Urinary bladder (tissue), 4 donors: ENCODE data around the gene VARS1. TPM values are rescaled to one million over a fixed set of nuclear protein-coding genes. Genes with fewer than 3 reads are reported as not detected.
"Not testable (repeated sequence)": the region's sequence is repeated elsewhere in the genome, so short reads cannot be mapped to it uniquely, and the experiment has no call there.

Experiments used
- DNase-seq: peaks from one replicate; pipeline ENCODE4 v3.0.0-alpha.2; 2015; ENCODE audit errors: extremely low spot score
- H3K27ac ChIP-seq: one replicate; pipeline ENCODE4 v1.5.1; 2013; ENCODE audit warnings: low read depth, mild to moderate bottlenecking, moderate library complexity
- H3K36me3 ChIP-seq: one replicate; pipeline ENCODE4 v1.6.1; 2013; ENCODE audit warnings: mild to moderate bottlenecking, moderate library complexity; ENCODE audit not compliant: insufficient read depth
- H3K4me1 ChIP-seq: one replicate; pipeline ENCODE4 v1.6.1; 2013; ENCODE audit warnings: mild to moderate bottlenecking, moderate library complexity; ENCODE audit not compliant: insufficient read depth
- H3K4me3 ChIP-seq: one replicate; pipeline ENCODE4 v1.5.1; 2013; ENCODE audit warnings: low read depth, low read length
- WGBS: extraction: QIAGEN DNeasy Blood & Tissue Kit; methylation state at CpG from one replicate; pipeline ENCODE4 v1.1.7; 2013; 5-methylcytosine and 5-hydroxymethylcytosine counted together
- polyA plus RNA-seq: library from polyadenylated mRNA; stranded (reverse); fragments of 200-250 nt; gene quantifications from one replicate; pipeline ENCODE4 v1.2.3, GENCODE V29; 2013
- total RNA-seq: library from RNA; depleted of rRNA; stranded (reverse); fragments of >200 nt; gene quantifications from one replicate; pipeline ENCODE4 v1.2.3, GENCODE V29; 2014
- donor health status: healthy with polysubstance abuse.
- donor health status: healthy.

Gene VARS1
- total and polyA plus RNA-seq, 2 donors: 16.7 to 34.4 TPM

DNA sequence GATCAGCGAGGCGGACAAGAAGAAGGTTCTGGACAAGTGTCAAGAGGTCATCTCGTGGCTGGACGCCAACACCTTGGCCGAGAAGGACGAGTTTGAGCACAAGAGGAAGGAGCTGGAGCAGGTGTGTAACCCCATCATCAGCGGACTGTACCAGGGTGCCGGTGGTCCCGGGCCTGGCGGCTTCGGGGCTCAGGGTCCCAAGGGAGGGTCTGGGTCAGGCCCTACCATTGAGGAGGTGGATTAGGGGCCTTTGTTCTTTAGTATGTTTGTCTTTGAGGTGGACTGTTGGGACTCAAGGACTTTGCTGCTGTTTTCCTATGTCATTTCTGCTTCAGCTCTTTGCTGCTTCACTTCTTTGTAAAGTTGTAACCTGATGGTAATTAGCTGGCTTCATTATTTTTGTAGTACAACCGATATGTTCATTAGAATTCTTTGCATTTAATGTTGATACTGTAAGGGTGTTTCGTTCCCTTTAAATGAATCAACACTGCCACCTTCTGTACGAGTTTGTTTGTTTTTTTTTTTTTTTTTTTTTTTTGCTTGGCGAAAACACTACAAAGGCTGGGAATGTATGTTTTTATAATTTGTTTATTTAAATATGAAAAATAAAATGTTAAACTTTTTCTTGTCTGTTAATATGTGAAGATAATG, 34.2 kb upstream of the VARS1 start:
- peak overlapping the region; percentile 58 for H3K4me3 ChIP-seq
- H3K27ac ChIP-seq: no peak overlapping the region
- WGBS: 1% methylated on average over 15 of the region's 15 CpGs
- no peak for DNase-seq
- H3K4me1 ChIP-seq: no peaks in the 10 kb centered on the region
- H3K36me3 ChIP-seq: no peaks in the 10 kb centered on the region

DNA sequence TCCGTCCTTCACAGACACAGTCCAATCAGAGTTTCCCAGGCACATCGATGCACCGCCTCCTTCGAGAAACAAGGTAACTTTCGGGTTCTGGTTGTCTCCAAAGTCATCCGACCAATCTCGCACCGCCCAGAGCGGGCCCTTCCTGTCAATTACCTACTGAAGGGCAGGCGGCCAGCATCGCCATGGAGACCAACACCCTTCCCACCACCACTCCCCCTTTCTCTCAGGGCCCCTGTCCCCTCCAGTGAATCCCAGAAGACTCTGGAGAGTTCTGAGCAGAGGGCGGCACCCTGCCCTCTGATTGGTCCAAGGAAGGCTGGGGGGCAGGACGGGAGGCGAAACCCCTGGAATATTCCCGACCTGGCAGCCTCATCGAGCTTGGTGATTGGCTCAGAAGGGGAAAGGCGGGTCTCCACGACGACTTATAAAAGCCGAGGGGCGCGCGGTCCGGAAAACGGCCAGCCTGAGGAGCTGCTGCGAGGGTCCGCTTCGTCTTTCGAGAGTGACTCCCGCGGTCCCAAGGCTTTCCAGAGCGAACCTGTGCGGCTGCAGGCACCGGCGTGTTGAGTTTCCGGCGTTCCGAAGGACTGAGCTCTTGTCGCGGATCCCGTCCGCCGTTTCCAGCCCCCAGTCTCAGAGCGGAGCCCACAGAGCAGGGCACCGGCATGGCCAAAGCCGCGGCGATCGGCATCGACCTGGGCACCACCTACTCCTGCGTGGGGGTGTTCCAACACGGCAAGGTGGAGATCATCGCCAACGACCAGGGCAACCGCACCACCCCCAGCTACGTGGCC, 31.9 kb upstream of the VARS1 start, which contains the start of gene HSPA1B:
Gene HSPA1B (plus strand): TSS at position 453 of the 794 bp plus-strand sequence. CDS start 213 bp downstream, at position 666.
- no peaks in the 10 kb centered on the region for H3K4me1 ChIP-seq
- under 1% methylated on average over 52 of the region's 56 CpGs for WGBS

DNA sequence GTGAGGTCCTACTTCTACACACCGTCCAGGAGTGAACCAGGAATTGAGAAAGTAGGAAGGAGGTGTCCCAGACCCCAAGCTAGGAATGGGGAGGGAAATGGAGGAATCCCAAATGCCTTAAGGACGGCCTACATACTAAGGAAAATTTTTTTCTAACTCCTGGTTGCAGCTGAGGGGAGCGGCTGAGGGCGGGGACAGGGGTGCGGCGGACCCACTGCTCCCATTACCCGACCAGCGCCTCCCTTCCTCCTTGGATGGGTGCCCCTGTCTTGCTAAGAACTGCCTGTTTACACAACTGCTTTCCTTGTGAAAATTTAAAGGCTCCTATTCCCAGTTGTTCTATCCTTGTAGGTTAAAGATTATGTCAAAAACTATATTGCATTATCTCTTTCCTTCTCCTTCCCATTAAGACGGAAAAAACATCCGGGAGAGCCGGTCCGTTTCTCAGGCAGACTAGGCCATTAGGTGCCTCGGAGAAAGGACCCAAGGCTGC, 31.3 kb upstream of the VARS1 start:
- no peak for DNase-seq
- under 1% methylated on average over 13 of the region's 13 CpGs for WGBS
- Histone ChIP-seq H3K4me3 (peak overlapping the region; percentile 24), H3K36me3 (no peaks in the 10 kb centered on the region), H3K27ac (peak overlapping the region; percentile 96), H3K4me1 (no peaks in the 10 kb centered on the region)

More for the DNA sequence above, 31.9 kb upstream of the VARS1 start, which contains the start of gene HSPA1B:
- H3K4me3 ChIP-seq: peak within 1 kb of the TSS; percentile 62
- H3K27ac ChIP-seq: peak within 1 kb of the TSS; percentile 96
- peak; percentile 99 for DNase-seq
- H3K36me3 ChIP-seq: no peaks in the 10 kb centered on the region

GRCh38 chr6:31825553-31825952, 30.0 kb upstream of the VARS1 start:
- H3K27ac ChIP-seq: no peak overlapping the region
- no peak for DNase-seq
- WGBS: 69% methylated on average over 4 of the region's 4 CpGs
- no peaks in the 10 kb centered on the region for H3K4me1 ChIP-seq
- H3K4me3 ChIP-seq: no peak overlapping the region
- H3K36me3 ChIP-seq: no peaks in the 10 kb centered on the region

DNA sequence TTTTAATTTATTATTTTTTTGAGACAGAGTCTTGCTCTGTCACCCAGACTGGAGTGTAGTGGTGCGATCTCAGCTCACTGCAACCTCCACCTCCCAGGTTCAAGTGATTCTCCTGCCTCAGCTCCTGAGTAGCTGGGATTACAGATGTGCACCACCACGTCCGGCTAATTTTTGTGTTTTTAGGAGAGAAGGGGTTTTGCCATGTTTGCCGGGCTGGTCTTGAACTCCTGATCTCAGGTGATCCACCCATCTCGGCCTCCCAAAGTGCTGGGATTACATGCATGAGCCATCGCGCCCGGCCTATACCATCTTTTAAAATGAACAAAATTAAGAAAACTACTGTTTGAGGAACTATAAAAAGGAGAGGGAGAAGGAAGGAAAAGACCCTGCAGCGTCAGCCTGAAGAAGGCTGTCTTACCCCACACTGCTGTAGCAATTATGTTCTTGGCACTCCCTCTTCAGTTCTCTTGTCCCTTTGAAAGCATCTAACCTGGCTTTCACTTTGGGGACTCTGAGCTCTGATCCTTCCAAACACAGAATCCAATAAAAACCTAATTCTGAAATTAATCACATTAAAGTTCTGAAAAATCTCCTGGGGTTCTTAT, 28.1 kb upstream of the VARS1 start:
- 82% methylated on average over 9 of the region's 9 CpGs for WGBS
- not testable (repeated sequence) for H3K36me3 ChIP-seq, H3K4me3 ChIP-seq, DNase-seq, H3K4me1 ChIP-seq
- peak overlapping the region; percentile 54 for H3K27ac ChIP-seq

GRCh38 chr6:31822036-31822821, 26.7 kb upstream of the VARS1 start:
- no peaks in the 10 kb centered on the region for H3K4me1 ChIP-seq
- H3K27ac ChIP-seq: peak overlapping the region; percentile 93
- peak; percentile 77 for DNase-seq
- no peaks in the 10 kb centered on the region for H3K36me3 ChIP-seq
- H3K4me3 ChIP-seq: peak overlapping the region; percentile 52
- 2% methylated on average over 24 of the region's 25 CpGs for WGBS

GRCh38 chr6:31821301-31822035, 25.9 kb upstream of the VARS1 start:
- Histone ChIP-seq H3K36me3 (no peaks in the 10 kb centered on the region), H3K27ac (peak overlapping the region; percentile 93), H3K4me3 (peak overlapping the region; percentile 52), H3K4me1 (no peaks in the 10 kb centered on the region)
- no peak for DNase-seq
- WGBS: 4% methylated on average over 39 of the region's 39 CpGs

GRCh38 chr6:31820399-31820798, 24.8 kb upstream of the VARS1 start:
- not testable (repeated sequence) for H3K36me3 ChIP-seq, H3K27ac ChIP-seq, H3K4me3 ChIP-seq, DNase-seq, H3K4me1 ChIP-seq
- WGBS: 92% methylated on average over 10 of the region's 10 CpGs

- Histone ChIP-seq H3K4me3 (no peak overlapping the region), H3K27ac (no peak overlapping the region), H3K4me1 (no peaks in the 10 kb centered on the region), H3K36me3 (no peaks in the 10 kb centered on the region)
- no peak for DNase-seq
Observed at GRCh38 chr6:31819871-31820299, 24.3 kb upstream of the VARS1 start.

- H3K36me3 ChIP-seq, H3K4me1 ChIP-seq, DNase-seq: not testable (repeated sequence)
- 73% methylated on average over 8 of the region's 8 CpGs for WGBS
- Histone ChIP-seq H3K27ac (peak overlapping the region; percentile 48), H3K4me3 (peak overlapping the region; percentile 67)
Observed at GRCh38 chr6:31817929-31818511, 22.5 kb upstream of the VARS1 start.

DNA sequence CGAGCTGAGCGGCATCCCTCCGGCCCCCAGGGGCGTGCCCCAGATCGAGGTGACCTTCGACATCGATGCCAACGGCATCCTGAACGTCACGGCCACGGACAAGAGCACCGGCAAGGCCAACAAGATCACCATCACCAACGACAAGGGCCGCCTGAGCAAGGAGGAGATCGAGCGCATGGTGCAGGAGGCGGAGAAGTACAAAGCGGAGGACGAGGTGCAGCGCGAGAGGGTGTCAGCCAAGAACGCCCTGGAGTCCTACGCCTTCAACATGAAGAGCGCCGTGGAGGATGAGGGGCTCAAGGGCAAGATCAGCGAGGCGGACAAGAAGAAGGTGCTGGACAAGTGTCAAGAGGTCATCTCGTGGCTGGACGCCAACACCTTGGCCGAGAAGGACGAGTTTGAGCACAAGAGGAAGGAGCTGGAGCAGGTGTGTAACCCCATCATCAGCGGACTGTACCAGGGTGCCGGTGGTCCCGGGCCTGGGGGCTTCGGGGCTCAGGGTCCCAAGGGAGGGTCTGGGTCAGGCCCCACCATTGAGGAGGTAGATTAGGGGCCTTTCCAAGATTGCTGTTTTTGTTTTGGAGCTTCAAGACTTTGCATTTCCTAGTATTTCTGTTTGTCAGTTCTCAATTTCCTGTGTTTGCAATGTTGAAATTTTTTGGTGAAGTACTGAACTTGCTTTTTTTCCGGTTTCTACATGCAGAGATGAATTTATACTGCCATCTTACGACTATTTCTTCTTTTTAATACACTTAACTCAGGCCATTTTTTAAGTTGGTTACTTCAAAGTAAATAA, 21.8 kb upstream of the VARS1 start:
- not testable (repeated sequence) for H3K36me3 ChIP-seq, DNase-seq, H3K4me1 ChIP-seq
- peak overlapping the region; percentile 67 for H3K4me3 ChIP-seq
- 60% methylated on average over 15 of the region's 37 CpGs for WGBS
- H3K27ac ChIP-seq: peak overlapping the region; percentile 29
